ENCODE data around the gene TXLNG.

The TXLNG gene

GRCh38 chrX:16856744-16857143 lies 70.5 kb downstream of the TXLNG start:
- no peak for TF ChIP-seq CTCF (conservative IDR thresholded peaks at IDR 0.05; ENCODE audit: low read length)
- H3K4me3 ChIP-seq (ENCODE audit: low read length): no peak overlapping the region
- no peak for DNase-seq (ENCODE audit: low read depth)

DNA sequence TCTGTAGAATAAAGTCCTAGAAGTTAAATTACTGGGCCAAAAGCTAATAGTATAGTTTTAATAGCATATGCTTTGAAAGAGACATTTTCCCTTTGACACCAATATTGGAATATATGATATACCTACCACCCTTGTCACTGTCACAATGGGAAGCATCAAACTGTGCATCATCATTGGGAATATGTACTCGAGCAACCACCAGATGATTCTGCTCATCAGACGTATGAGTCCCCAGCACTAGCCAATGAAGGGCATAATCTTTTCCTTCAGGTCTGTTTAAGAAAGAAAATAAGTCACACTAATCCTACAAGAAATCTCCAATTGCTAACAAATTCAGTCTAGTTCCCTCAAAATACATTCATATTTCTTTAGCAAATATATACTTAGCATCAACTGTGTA lies 76.6 kb downstream of the TXLNG start:
- TF ChIP-seq CTCF (conservative IDR thresholded peaks at IDR 0.05; ENCODE audit: low read length): no peak
- H3K4me3 ChIP-seq (ENCODE audit: low read length): no peak overlapping the region
- DNase-seq (ENCODE audit: low read depth): no peak

DNA sequence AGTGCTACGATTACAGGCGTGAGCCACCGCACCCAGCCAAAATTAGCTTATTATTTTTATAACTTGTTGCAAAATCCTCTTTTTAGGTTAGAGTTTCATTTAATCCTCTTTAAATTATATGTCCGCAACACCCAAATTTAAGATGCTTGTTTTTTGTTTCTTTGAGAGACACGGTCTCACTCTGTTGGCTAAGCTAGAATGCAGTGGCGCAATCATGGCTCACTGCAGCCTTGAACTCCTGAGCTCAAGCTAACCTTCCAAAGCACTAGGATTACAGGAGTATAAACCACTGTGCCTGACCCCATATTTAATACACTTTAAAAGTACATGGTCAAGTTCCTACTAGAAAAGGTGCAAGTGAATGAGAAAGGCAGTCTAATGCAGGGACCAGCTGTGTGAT lies 81.7 kb downstream of the TXLNG start:
- DNase-seq (ENCODE audit: low read depth): no peak
- TF ChIP-seq CTCF (conservative IDR thresholded peaks at IDR 0.05; ENCODE audit: low read length): no peak
- H3K4me3 ChIP-seq (ENCODE audit: low read length): no peak overlapping the region; the same call in 1 of the 2 replicates

GRCh38 chrX:16868920-16869319 lies 82.7 kb downstream of the TXLNG start:
- DNase-seq (ENCODE audit: low read depth): no peak
- TF ChIP-seq CTCF (conservative IDR thresholded peaks at IDR 0.05; ENCODE audit: low read length): no peak
- H3K4me3 ChIP-seq (ENCODE audit: low read length): peak overlapping the region; percentile 73

DNA sequence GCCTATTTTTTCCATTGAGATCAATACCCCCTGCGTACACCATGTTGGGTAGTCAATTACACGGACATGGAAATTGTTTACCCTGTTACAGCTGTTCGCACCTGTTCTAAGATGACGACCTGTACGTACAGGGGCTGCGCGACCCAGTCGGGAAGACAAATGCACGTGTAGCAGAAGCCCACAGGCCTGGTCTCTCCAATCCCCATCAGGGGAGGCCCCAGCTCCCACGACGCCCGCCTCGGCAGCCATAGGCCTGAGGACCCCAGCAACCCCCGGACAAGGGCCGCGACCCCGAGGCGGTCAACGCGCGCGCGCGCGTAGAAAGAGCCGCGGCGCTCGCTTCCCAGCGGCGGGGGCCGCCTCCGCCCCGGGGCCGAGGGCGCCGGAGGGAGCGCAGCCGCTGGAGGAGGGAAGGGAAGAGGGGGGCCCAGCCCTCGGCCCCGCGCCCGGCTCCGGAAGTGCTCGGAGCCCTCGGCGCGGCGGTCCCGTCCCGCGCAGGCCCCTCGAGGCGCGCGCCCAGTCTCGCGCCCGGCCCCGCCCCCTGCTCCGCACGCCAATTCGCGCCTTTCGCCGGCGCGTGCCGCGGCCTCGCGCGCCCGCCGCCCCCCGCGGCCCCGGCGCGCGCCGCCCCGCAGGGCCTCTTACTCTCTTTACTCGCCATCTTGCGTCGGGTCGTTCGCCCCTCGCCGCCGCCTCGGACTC lies 83.3 kb downstream of the TXLNG start:
- no peak for TF ChIP-seq CTCF (conservative IDR thresholded peaks at IDR 0.05; ENCODE audit: low read length)
- DNase-seq (ENCODE audit: low read depth): peak; percentile 32
- peak overlapping the region; percentile 73 for H3K4me3 ChIP-seq (ENCODE audit: low read length)

GRCh38 chrX:16870095-16870861 lies 84.0 kb downstream of the TXLNG start, which contains the start of gene RBBP7:
RBBP7 (minus strand) TSS chrX:16870362; CDS start chrX:16870053, 309 bp downstream.
- H3K4me3 ChIP-seq (ENCODE audit: low read length): peak within 1 kb of the TSS; percentile 73
- peak; percentile 86 for DNase-seq (ENCODE audit: low read depth)
- TF ChIP-seq CTCF (conservative IDR thresholded peaks at IDR 0.05; ENCODE audit: low read length): no peak
